Heart left ventricle (tissue), 13 donors: ENCODE measurements around the gene EPHA8.

Experiments used
- CTCF ChIP-seq, 12 donors: fragments of 200-600 bp; sonication (generic) in 4 of 12; IDR thresholded peaks; one replicate each; pipeline versions ENCODE4 v1.5.0 to v1.8.0; 2018 to 2022; ENCODE audit warnings: antibody characterized with exemption in 12 of 12, mild to moderate bottlenecking in 5 of 12
- POLR2A ChIP-seq, 2 donors: fragments of 450-650 bp; IDR thresholded peaks; one replicate each; pipeline ENCODE4 v1.6.1; 2017; ENCODE audit warnings: antibody characterized with exemption in 2 of 2, mild to moderate bottlenecking in 2 of 2, moderate library complexity in 2 of 2
- donor health status: ischemic (EF 13 %, LVEDD 7.1; RV severe dilation, severe dysfunction).
- donor health status: DM: no; HTN: yes; CAD: no.
- donor health status: DM: no; HTN: no; CAD: no.
- donor health status: ischemic (EF 25% LVEDD 6.9; RV normal size, moderate dysfunction).
- donor health status: ischemic (EF 25% LVEDD 5.7; RV mildly dilated, moderate dysfunction).
- donor health status: ischemic (EF 35%, LVEDD 5.7; RV mildly dilated, moderate dysfunction).
- donor health status: nonischemic (EF 11% LVEDD 7.7; RV severe dilation, severe dysfunction).
- donor health status: DM: yes; HTN: yes; CAD: no.
- donor health status: PGD.
- donor health status: ischemic (EF 29% LVEDD 5.4; RV normal size, mild dysfunction).
- donor health status: nonischemic (EF 23%, LVEDD 6.1; RV moderate dilation, normal function).

GRCh38 chr1:22625262-22625925 is 62.1 kb downstream of the EPHA8 start:
- no peak for TF ChIP-seq CTCF (IDR thresholded peaks at IDR 0.05)
- no peak for TF ChIP-seq POLR2A (IDR thresholded peaks at IDR 0.05)
